Adrenal gland (tissue), 12 donors: ENCODE results near the gene KHSRP. TPM values are rescaled to one million over a fixed set of nuclear protein-coding genes. Genes with fewer than 3 reads are reported as not detected.

Experiments used
- DNase-seq, 7 donors: peaks; one replicate each; pipeline ENCODE4 v3.0.0-alpha.2; 2019 to 2020
- H3K27ac ChIP-seq, 5 donors: fragments of 200-600 bp; sonication (generic) in 4 of 5; 1 replicate in 3 of 5; 2 replicates in 2 of 5; pipeline versions ENCODE4 v1.5.1 to v1.8.0; 2016 to 2020; ENCODE audit warnings: mild to moderate bottlenecking in 1 of 5
- H3K27me3 ChIP-seq: fragments of 200-600 bp; 2 replicates; pipeline ENCODE4 v1.8.0; 2021
- H3K36me3 ChIP-seq, 2 donors: fragments of 200-600 bp; replicated peaks in 1 of 2; 1 replicate in 1 of 2; 2 replicates in 1 of 2; pipeline versions ENCODE4 v1.5.1 to v1.8.0; 2018 to 2022
- H3K4me1 ChIP-seq, 2 donors: fragments of 200-600 bp; replicated peaks in 1 of 2; 1 replicate in 1 of 2; 2 replicates in 1 of 2; pipeline versions ENCODE4 v1.5.1 to v1.8.0; 2018 to 2021
- H3K4me3 ChIP-seq, 4 donors: fragments of 200-600 bp; sonication (generic) in 3 of 4; one replicate each; pipeline ENCODE4 v1.5.1; 2016 to 2018
- H3K9me3 ChIP-seq, 3 donors: fragments of 200-600 bp; sonication (generic) in 1 of 3; replicated peaks in 1 of 3; 1 replicate in 2 of 3; 2 replicates in 1 of 3; pipeline versions ENCODE4 v1.5.1 to v1.8.0; 2016 to 2021
- POLR2A ChIP-seq, 2 donors: fragments of 450-650 bp; IDR thresholded peaks; one replicate each; pipeline ENCODE4 v1.6.1; 2017; ENCODE audit warnings: antibody characterized with exemption in 2 of 2, mild to moderate bottlenecking in 2 of 2, moderate library complexity in 1 of 2
- WGBS, 4 donors: extraction: QIAGEN DNeasy Blood & Tissue Kit in 2 of 4; methylation state at CpG; one replicate each; pipeline versions ENCODE4 v1.1.5 to v1.1.7; 2013 to 2017; 5-methylcytosine and 5-hydroxymethylcytosine counted together
- intact Hi-C, 2 donors: fragments of 100-400 bp; cut with DNase I; formaldehyde crosslinking; loops; one replicate each; pipeline versions ENCODE4 v1.14.1 to v1.15.0; 2022 to 2023
- polyA plus RNA-seq, 3 donors: library from polyadenylated mRNA; stranded (reverse); fragments of 200-250 nt in 2 of 3; fragments of 350-450 nt in 1 of 3; fragmentation: Illumina TruSeq in 1 of 3; extraction: RNeasy Lipid Tissue Mini Kit (QIAGEN cat#74804) in 1 of 3; gene quantifications; one replicate each; pipeline ENCODE4 v1.2.3, GENCODE V29; 2013 to 2014
- total RNA-seq, 9 donors: library from RNA; depleted of rRNA in 4 of 9; stranded (reverse); fragments of >200 nt in 4 of 9; fragments of 120-200 nt in 1 of 9; fragmentation: NEBNext Ultra II Directional in 1 of 9; extraction: Animal tissue kit (Norgen Biotek cat#: 25700) in 1 of 9; gene quantifications; one replicate each; pipeline versions ENCODE4 v1.1.0 to v1.2.4, GENCODE V29; 2013 to 2023
- TF ChIP-seq, protein P1 (sequence below), 6 experiments: fragments of 450-650 bp in 4 of 6; fragments of 200-600 bp in 2 of 6; sonication (generic) in 1 of 6; IDR thresholded peaks; 1 replicate in 5 of 6; 2 replicates in 1 of 6; pipeline versions ENCODE4 v1.5.1 to v1.8.0; 2016 to 2021; ENCODE audit warnings: antibody characterized with exemption in 6 of 6, mild to moderate bottlenecking in 2 of 6, moderate library complexity in 1 of 6
- donor health status: healthy with polysubstance abuse.
- donor health status: Bipolar disorder and iron deficiency.
- donor health status: DM: yes; HTN: yes; CAD: no.
- donor health status: DM: no; HTN: no; CAD: no.
- donor health status: DM: no; HTN: no; CAD: no.
- donor health status: DM: yes; HTN: yes; CAD: no.

Gene KHSRP
- total and polyA plus RNA-seq, 12 donors = 44.6 to 261 (median 134) TPM

GRCh38 chr19:6465663-6466062, 41.1 kb upstream of the KHSRP start:
- Histone ChIP-seq H3K4me3 (no peak overlapping the region), H3K4me1 (no peaks in the 10 kb centered on the region), H3K27me3 (peaks cover 9% of the 10 kb centered on the region), H3K27ac (no peak overlapping the region), H3K9me3 (no peaks in the 10 kb centered on the region), H3K36me3 (no peaks in the 10 kb centered on the region)
- intact Hi-C loops = no loop called here
- WGBS, 4 donors = 87 to 93% (median 92%) methylated on average over 8 of the region's 8 CpGs
- TF ChIP-seq POLR2A (IDR thresholded peaks at IDR 0.05) = no peak
- TF ChIP-seq, protein P1, sequence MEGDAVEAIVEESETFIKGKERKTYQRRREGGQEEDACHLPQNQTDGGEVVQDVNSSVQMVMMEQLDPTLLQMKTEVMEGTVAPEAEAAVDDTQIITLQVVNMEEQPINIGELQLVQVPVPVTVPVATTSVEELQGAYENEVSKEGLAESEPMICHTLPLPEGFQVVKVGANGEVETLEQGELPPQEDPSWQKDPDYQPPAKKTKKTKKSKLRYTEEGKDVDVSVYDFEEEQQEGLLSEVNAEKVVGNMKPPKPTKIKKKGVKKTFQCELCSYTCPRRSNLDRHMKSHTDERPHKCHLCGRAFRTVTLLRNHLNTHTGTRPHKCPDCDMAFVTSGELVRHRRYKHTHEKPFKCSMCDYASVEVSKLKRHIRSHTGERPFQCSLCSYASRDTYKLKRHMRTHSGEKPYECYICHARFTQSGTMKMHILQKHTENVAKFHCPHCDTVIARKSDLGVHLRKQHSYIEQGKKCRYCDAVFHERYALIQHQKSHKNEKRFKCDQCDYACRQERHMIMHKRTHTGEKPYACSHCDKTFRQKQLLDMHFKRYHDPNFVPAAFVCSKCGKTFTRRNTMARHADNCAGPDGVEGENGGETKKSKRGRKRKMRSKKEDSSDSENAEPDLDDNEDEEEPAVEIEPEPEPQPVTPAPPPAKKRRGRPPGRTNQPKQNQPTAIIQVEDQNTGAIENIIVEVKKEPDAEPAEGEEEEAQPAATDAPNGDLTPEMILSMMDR (IDR thresholded peaks at IDR 0.05) = no peak
- no peak for DNase-seq

DNA sequence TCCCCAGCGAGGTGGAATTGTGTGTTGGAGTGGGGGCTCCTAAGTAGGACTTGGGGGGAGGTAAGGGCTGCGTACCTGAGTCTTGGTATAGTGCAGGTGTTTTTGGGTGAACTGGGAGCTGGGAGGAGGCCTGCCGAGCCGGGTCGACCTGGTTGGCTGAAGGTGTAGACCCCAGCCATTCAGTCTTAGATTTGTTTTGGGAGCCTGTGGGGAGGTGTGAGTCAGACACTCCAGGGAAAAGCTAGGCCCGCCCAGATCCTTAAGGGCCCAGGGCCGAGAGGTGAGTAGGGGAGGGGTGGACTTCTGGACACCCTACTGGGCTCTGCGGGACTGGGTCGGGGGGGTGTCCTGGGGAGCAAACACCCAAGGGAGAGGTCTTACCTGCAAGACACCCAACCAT, 40.4 kb upstream of the KHSRP start:
- Histone ChIP-seq H3K36me3 (no peaks in the 10 kb centered on the region), H3K27me3 (peaks cover 9% of the 10 kb centered on the region), H3K4me3 (no peak overlapping the region), H3K4me1 (no peaks in the 10 kb centered on the region), H3K27ac (no peak overlapping the region), H3K9me3 (no peaks in the 10 kb centered on the region)
- WGBS, 4 donors = 50 to 79% (median 65%) methylated on average over 8 to 9 of the region's 9 CpGs
- DNase-seq = no peak
- no peak for TF ChIP-seq POLR2A (IDR thresholded peaks at IDR 0.05)
- TF ChIP-seq, protein P1 (IDR thresholded peaks at IDR 0.05) = no peak
- intact Hi-C loops = no loop called here

DNA sequence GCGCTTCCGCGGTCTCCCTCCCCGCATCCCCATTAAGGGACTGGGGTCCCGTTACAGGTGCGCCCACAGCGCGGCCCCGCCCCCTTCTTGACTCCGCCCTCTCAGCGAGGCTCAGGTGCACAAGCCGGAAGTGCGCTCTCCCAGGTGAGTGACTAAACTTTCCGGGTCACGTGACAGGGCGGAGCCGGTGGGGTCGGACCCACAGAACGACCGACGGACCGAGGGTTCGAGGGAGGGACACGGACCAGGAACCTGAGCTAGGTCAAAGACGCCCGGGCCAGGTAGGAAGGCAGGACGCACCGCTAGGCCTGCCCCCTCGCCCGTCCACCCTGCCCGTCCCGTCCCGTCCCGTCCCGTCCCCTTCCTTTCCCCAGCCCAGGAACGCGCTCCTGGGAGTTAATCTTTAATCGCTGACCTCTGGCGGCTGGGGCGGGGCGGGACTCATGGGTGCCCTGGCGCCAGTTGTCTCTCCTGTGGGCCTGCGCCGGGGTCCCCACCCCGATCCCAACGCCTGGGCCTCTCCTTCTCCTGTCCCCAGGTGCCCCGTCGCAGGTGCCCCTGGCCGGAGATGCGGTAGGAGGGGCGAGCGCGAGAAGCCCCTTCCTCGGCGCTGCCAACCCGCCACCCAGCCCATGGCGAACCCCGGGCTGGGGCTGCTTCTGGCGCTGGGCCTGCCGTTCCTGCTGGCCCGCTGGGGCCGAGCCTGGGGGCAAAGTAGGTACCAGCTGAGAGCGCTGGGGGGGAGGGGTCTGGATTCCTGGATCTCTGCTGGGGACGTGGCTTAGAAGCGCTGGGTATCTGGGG, 39.7 kb upstream of the KHSRP start, which contains the start of gene CRB3:
CRB3 (plus strand) TSS at position 202 of the 804 bp plus-strand sequence; CDS start at position 633, 431 bp downstream.
- H3K27ac ChIP-seq = no peak within 1 kb of the TSS
- peaks cover 9% of the 10 kb centered on the region for H3K27me3 ChIP-seq
- 14 to 27% (median 19%) methylated on average over 19 to 65 of the region's 65 CpGs for WGBS, 4 donors
- no peaks in the 10 kb centered on the region for H3K36me3 ChIP-seq
- no peak for DNase-seq
- TF ChIP-seq, protein P1 (IDR thresholded peaks at IDR 0.05) = no peak
- TF ChIP-seq POLR2A (IDR thresholded peaks at IDR 0.05) = no peak
- intact Hi-C loops = no loop called here
- H3K9me3 ChIP-seq = no peaks in the 10 kb centered on the region
- peaks cover under 1% of the 10 kb centered on the region in 2 donors for H3K4me1 ChIP-seq
- no peak within 1 kb of the TSS for H3K4me3 ChIP-seq

DNA sequence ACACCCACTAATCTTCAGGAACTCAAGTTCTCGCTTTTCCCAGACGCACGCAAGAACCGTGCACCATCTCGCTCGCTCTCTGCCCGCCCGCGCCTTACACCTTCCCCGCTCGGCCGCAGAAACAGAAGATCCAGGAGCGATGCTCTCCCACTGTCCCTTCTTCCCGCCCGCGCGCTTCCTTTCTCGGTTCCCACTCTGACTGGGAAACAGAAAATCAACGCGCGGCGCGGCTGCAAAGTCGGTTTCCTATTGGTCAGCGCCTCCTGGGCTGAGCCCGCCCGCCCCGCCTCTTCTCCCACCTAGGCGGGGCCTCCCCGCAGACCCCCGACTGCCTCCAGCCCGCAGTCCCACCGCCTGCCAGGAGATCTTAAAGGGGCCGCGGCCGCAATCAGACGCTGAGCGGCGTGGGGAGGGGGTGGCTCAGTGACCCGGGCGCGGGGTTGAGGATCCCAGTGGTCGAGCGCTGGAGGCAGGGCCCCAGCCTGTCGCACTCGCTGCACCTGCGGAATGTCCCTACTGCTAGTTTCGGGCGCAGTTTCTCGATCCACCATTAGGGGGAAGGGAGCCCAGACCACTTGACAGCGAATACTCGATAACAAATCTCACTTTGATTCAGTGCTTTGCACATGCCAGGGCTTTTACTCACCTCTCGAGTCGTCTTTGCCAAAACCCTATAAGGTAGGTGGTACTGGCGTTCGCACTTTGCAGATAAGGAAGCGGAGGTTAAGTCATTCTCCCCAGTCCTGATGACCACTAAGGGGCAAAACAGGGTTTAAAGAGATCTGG, 35.7 kb upstream of the KHSRP start:
- TF ChIP-seq POLR2A (IDR thresholded peaks at IDR 0.05) = peak in 1 of 2 donors; percentile 71
- TF ChIP-seq, protein P1 (IDR thresholded peaks at IDR 0.05) = peak; percentile 54 to 80 (median 63)
- H3K27me3 ChIP-seq = peaks cover 9% of the 10 kb centered on the region
- 0 to 1% (median 1%) methylated on average over 38 to 57 of the region's 57 CpGs for WGBS, 4 donors
- H3K36me3 ChIP-seq = no peaks in the 10 kb centered on the region
- peak overlapping the region in 4 of 5 donors; percentile 20 to 90 (median 72) for H3K27ac ChIP-seq
- H3K9me3 ChIP-seq = no peaks in the 10 kb centered on the region
- intact Hi-C loops = no loop called here
- peak; percentile 95 to 98 (median 97) for DNase-seq
- peak overlapping the region; percentile 31 to 88 (median 43) for H3K4me3 ChIP-seq
- peaks cover 9 to 11% of the 10 kb centered on the region in 2 donors for H3K4me1 ChIP-seq
